WTC11 (cell line): ENCODE measurements around the gene INTS7.

Experiments
- ATF6 ChIP-seq: sonication (generic); formaldehyde crosslinking; IDR thresholded peaks from 2 replicates; pipeline ENCODE4 v1.8.1; 2023; ENCODE audit warnings: mild to moderate bottlenecking, missing genetic modification reagents
- CREB1 ChIP-seq: sonication (generic); formaldehyde crosslinking; IDR thresholded peaks from 2 replicates; pipeline ENCODE4 v1.8.0; 2023; ENCODE audit warnings: mild to moderate bottlenecking, missing genetic modification reagents
- CTCF ChIP-seq: fragments of 200-600 bp; IDR thresholded peaks from 2 replicates; pipeline ENCODE4 v1.8.0; 2022; ENCODE audit warnings: antibody characterized with exemption

GRCh38 chr1:212053993-212054392 lies 18.6 kb upstream of the INTS7 start:
- TF ChIP-seq CREB1 (CRISPR knock-in tag): no peak
- TF ChIP-seq ATF6: no peak
- TF ChIP-seq CTCF: no peak
